HAP-1 (cell line): ENCODE measurements around the gene G3BP2.

ENCODE experiments used
- DNase-seq, 2 experiments: peaks; one replicate each; pipeline ENCODE4 v3.0.0-alpha.2; 2016 to 2020; ENCODE audit warnings: low spot score in 2 of 2
- H3K27me3 ChIP-seq: fragments of 250-450 bp; sonication (Bioruptor Pico); 2 replicates; pipeline ENCODE4 v1.5.1; 2020; ENCODE audit warnings: low read depth, mild to moderate bottlenecking, moderate library complexity
- H3K36me3 ChIP-seq: fragments of 250-450 bp; sonication (Bioruptor Pico); replicated peaks from 2 replicates; pipeline ENCODE4 v1.5.1; 2020; ENCODE audit warnings: mild to moderate bottlenecking
- H3K4me1 ChIP-seq: fragments of 250-450 bp; sonication (Bioruptor Pico); 2 replicates; pipeline ENCODE4 v1.5.1; 2020; ENCODE audit warnings: mild to moderate bottlenecking
- H3K4me3 ChIP-seq: fragments of 250-450 bp; sonication (Bioruptor Pico); 2 replicates; pipeline ENCODE4 v1.5.1; 2020; ENCODE audit warnings: mild to moderate bottlenecking, moderate library complexity
- H3K9me3 ChIP-seq: fragments of 250-450 bp; sonication (Bioruptor Pico); 2 replicates; pipeline ENCODE4 v1.5.1; 2020; ENCODE audit warnings: mild to moderate bottlenecking, moderate library complexity
- in situ Hi-C: fragments of 300-500 bp; cut with MboI; formaldehyde crosslinking; loops from 3 replicates; pipeline ENCODE4 v1.14.3; 2020; ENCODE audit warnings: low sequenced_read_pairs, inconsistent platforms, mixed read lengths

The G3BP2 gene

DNA sequence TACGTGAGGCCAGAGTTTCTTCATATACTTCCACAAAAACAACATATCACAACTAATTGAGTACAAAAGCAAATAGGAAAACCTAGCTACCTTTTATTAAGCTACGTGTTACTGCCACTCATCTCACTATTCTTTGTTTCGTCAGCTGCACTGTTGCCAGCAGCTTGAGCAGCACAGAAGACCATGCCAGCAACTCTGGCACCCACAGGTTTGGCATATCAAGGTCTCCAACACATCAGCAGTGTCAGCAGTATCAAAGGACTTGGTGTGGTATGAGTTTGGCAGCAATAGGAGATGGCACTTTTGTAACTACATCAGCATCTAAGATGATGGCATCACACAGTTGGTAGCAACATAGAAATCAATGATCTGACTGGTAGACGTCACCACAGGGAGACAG lies 73.6 kb downstream of the G3BP2 start:
- Histone ChIP-seq H3K4me3 (no peak overlapping the region), H3K36me3 (no peaks in the 10 kb centered on the region), H3K27me3 (no peaks in the 10 kb centered on the region), H3K9me3 (no peaks in the 10 kb centered on the region), H3K4me1 (no peaks in the 10 kb centered on the region)
- in situ Hi-C loops, result no loop called here
- no peak for DNase-seq

GRCh38 chr4:75598390-75598789 lies 74.8 kb downstream of the G3BP2 start:
- no peaks in the 10 kb centered on the region for H3K36me3 ChIP-seq
- in situ Hi-C loops, result no loop called here
- H3K27me3 ChIP-seq, result no peaks in the 10 kb centered on the region
- no peak overlapping the region for H3K4me3 ChIP-seq
- H3K9me3 ChIP-seq, result no peaks in the 10 kb centered on the region
- H3K4me1 ChIP-seq, result no peaks in the 10 kb centered on the region
- DNase-seq, result no peak

GRCh38 chr4:75596061-75596460 lies 77.2 kb downstream of the G3BP2 start:
- Histone ChIP-seq H3K4me1 (no peaks in the 10 kb centered on the region), H3K36me3 (no peaks in the 10 kb centered on the region), H3K4me3 (no peak overlapping the region), H3K27me3 (no peaks in the 10 kb centered on the region), H3K9me3 (no peaks in the 10 kb centered on the region)
- no peak for DNase-seq
- in situ Hi-C loops, result no loop called here

DNA sequence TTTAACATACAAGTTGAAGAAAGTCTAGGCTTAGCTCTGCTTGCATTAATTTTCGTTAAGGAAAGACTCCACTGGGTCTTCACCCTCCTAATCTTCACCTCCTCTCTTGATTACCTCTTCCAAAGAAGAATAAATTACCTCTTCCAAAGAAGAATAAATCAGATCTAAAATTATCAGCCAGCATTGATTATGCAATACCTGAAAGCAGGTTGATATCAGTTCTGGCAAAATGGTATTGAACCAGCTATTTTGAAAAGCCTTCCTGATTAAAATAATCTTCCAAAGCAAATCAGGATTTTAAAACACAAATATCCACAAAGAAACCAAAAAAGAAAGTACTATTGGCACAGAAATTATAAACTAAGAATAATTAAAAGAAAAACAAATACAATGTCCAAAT lies 79.8 kb downstream of the G3BP2 start:
- H3K36me3 ChIP-seq, result no peaks in the 10 kb centered on the region
- H3K4me1 ChIP-seq, result no peaks in the 10 kb centered on the region
- DNase-seq, result no peak
- no peaks in the 10 kb centered on the region for H3K27me3 ChIP-seq
- no peaks in the 10 kb centered on the region for H3K9me3 ChIP-seq
- in situ Hi-C loops, result no loop called here
- H3K4me3 ChIP-seq, result no peak overlapping the region
